ENCODE measurements around the gene USP43. TPM values are rescaled to one million over a fixed set of nuclear protein-coding genes. Genes with fewer than 3 reads are reported as not detected.

The USP43 gene
- total RNA-seq, 4 donors from 2014 or later = 0.20 to 0.84 (median 0.26) TPM

DNA sequence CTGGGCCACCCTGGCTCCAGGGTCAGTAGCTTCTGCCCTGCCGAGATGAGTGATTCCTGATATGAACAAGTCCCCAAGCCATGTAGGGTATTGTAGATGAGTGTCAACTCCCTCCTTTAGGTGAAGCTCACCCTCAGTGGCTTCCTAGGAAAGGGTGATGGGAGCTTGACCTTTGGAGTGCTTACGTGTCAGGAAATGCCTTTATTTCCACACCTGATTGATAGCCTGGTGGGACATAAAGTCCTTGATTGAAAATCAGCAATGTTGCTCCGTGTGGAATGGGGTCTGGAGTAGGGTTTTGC is 58.4 kb downstream of the USP43 start:
- Histone ChIP-seq H3K27ac (no peak overlapping the region), H3K9me3 (no peaks in the 10 kb centered on the region), H3K27me3 (no peaks in the 10 kb centered on the region), H3K36me3 (no peaks in the 10 kb centered on the region), H3K4me1 (no peaks in the 10 kb centered on the region), H3K4me3 (no peak overlapping the region)
- TF ChIP-seq EP300 (IDR thresholded peaks at IDR 0.05) (no peak), POLR2A (IDR thresholded peaks at IDR 0.05) (no peak), CTCF (IDR thresholded peaks at IDR 0.05) (no peak)
- 58 to 83% methylated on average over 3 of the region's 3 CpGs for WGBS, 2 donors
- no peak for DNase-seq (ENCODE audit: low spot score in 2 of 2)

- WGBS, 2 donors = 97% methylated on average over 1 of the region's 1 CpG
- Histone ChIP-seq H3K27ac (no peak overlapping the region), H3K36me3 (no peaks in the 10 kb centered on the region), H3K9me3 (no peaks in the 10 kb centered on the region), H3K4me3 (no peak overlapping the region), H3K27me3 (no peaks in the 10 kb centered on the region), H3K4me1 (no peaks in the 10 kb centered on the region)
- TF ChIP-seq POLR2A (IDR thresholded peaks at IDR 0.05) = no peak
- TF ChIP-seq CTCF (IDR thresholded peaks at IDR 0.05) = no peak
- TF ChIP-seq EP300 (IDR thresholded peaks at IDR 0.05) = no peak
- no peak for DNase-seq (ENCODE audit: low spot score in 2 of 2)
Measured at GRCh38 chr17:9705745-9706144, 60.4 kb downstream of the USP43 start.

DNA sequence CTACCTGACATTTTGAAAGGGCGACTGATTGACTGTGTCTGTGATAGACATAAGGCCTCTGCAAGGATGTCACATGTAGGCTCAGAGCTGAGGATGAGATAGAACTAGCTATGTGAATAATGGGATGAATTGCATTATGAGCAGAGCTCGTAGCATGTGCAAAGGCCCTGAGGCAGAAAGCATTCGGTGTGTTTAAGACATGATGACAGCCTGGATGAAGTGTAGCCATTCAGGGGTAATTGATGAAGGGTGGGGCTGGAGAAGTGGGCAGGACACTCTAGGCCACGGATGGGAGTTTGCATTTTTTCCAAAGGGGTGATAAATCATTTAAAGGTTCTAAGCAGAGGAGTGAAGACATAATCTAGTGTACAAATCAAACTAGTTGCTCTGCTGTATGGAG is 62.6 kb downstream of the USP43 start:
- Histone ChIP-seq H3K27me3 (no peaks in the 10 kb centered on the region), H3K4me3 (no peak overlapping the region), H3K27ac (no peak overlapping the region), H3K36me3 (no peaks in the 10 kb centered on the region), H3K9me3 (no peaks in the 10 kb centered on the region), H3K4me1 (no peaks in the 10 kb centered on the region)
- TF ChIP-seq EP300 (IDR thresholded peaks at IDR 0.05) = no peak
- no peak for TF ChIP-seq POLR2A (IDR thresholded peaks at IDR 0.05)
- TF ChIP-seq CTCF (IDR thresholded peaks at IDR 0.05) = no peak
- 84 to 87% methylated on average over 4 of the region's 4 CpGs for WGBS, 2 donors
- no peak for DNase-seq (ENCODE audit: low spot score in 2 of 2)

GRCh38 chr17:9714801-9715200 is 69.5 kb downstream of the USP43 start:
- no peak for TF ChIP-seq POLR2A (IDR thresholded peaks at IDR 0.05)
- TF ChIP-seq EP300 (IDR thresholded peaks at IDR 0.05) = no peak
- TF ChIP-seq CTCF (IDR thresholded peaks at IDR 0.05) = no peak
- DNase-seq (ENCODE audit: low spot score in 2 of 2) = no peak
- WGBS, 2 donors = 81 to 91% methylated on average over 6 of the region's 6 CpGs
- Histone ChIP-seq H3K4me3 (no peak overlapping the region), H3K4me1 (no peaks in the 10 kb centered on the region), H3K27ac (no peak overlapping the region), H3K9me3 (no peaks in the 10 kb centered on the region), H3K36me3 (no peaks in the 10 kb centered on the region), H3K27me3 (no peaks in the 10 kb centered on the region)

DNA sequence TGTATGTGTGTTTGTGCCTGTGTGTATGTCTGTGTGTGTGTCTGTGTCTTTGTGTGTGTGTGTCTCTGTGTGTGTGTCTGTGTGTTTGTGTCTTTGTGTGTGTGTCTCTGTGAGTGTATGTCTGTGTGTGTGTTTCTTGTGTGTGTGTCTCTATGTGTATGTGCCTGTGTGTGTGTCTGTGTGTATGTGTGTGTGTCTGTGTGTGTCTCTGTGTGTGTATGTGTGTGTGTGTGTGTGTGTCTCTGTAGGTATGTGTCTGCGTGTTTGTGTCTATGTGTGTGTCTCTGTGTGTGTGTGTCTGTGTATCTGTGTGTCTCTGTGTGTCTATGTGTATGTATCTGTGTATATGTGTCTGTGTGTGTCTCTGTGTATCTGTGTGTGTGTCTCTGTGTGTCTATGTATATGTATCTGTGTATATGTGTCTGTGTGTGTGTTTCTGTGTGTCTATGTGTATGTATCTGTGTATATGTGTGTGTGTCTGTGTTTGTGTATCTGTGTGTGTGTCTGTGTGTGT is 70.2 kb downstream of the USP43 start:
- DNase-seq (ENCODE audit: low spot score in 2 of 2) = no peak

More for the DNA sequence above, 70.2 kb downstream of the USP43 start:
- TF ChIP-seq CTCF (IDR thresholded peaks at IDR 0.05) (no peak), EP300 (IDR thresholded peaks at IDR 0.05) (no peak), POLR2A (IDR thresholded peaks at IDR 0.05) (no peak)
- Histone ChIP-seq H3K27me3 (no peaks in the 10 kb centered on the region), H3K4me1 (no peaks in the 10 kb centered on the region), H3K9me3 (no peaks in the 10 kb centered on the region), H3K27ac (no peak overlapping the region), H3K36me3 (no peaks in the 10 kb centered on the region), H3K4me3 (no peak overlapping the region)
- WGBS, 2 donors = 78 to 100% methylated on average over 1 of the region's 1 CpG
